Activated T-helper 9 cell treated with anti-CD3 and anti-CD28 coated beads, Interleukin-2, amount 50 U/mL, for 16 hours (primary cell): Measurements from ENCODE around the gene PCSK5.
"Not testable (repeated sequence)": the region's sequence is repeated elsewhere in the genome, so short reads cannot be mapped to it uniquely, and the experiment has no call there.

Source experiments
- DNase-seq: peaks from one replicate; pipeline ENCODE4 v3.0.0-alpha.2; 2020; ENCODE audit warnings: low read depth

The PCSK5 gene

GRCh38 chr9:76249309-76249708, 358.8 kb downstream of the PCSK5 start:
- no peak for DNase-seq

DNA sequence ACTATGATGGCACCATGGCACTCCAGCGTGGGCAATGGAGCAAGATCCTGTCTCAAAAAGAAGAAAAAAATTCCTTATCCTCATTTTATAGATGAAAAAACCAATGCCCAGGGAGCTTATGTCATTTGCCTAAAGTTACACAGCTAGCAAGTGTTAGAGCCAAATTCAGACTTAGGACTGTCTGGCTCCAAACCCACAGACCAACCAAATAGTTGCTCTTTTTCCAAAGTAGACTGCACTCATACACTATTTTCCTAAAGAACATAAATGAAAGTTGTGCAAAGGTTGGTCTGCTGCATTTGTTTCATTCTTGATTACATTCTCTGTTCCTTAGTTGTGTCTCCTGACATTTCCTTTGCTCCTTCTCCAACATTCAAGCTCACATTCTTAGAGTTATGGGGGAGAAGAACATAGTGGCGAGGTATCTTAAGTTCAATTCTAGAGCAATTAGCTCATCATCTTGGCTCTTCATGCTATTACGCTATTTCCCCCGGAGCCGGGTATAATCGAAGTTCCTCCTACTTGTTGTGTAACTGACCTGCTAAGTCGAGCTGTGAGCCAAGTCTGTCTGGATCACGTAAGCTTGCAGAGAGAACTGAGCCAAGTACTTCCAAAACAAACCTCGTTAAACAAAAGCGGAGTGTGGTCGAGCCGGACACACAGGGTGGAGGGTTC, 365.4 kb downstream of the PCSK5 start:
- no peak for DNase-seq

DNA sequence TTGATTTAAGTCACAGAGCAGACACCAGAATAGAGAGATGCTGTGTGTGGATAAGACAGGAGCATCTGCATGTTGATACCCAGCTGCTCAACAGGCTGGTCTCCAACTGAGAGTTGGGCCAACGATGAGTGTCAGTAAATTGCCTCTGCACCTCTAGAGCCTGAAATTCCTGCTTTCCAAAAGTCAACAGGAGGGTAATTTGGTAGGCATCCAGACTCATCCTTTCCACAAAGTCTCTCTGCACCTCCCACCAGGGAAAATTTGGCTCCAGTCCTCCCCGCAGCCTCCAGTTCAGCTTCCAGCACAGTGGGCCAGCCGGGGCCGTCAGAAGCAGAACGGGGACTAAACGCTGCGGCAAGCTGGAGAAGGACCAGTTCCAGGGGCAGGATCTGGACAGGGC, 366.8 kb downstream of the PCSK5 start:
- no peak for DNase-seq

GRCh38 chr9:76266649-76267283, 376.3 kb downstream of the PCSK5 start:
- DNase-seq, result no peak

DNA sequence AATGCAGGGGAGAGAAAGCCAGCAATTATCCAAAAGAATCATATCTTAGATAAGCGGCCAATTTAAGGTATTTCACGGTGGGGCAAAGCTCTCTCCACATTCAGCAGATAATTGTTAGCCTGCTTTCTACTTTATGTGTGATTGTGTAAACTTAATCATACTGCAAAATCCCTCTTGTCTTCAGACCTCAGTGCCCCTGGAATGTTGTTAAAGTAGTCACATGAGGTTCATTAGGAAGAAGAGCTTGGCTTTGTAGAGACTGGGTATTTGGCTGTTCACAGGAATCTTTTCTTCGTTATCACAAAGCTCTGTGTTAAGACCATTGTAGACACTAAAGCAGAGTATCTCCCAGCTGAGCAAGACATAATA, 376.8 kb downstream of the PCSK5 start:
- no peak for DNase-seq

DNA sequence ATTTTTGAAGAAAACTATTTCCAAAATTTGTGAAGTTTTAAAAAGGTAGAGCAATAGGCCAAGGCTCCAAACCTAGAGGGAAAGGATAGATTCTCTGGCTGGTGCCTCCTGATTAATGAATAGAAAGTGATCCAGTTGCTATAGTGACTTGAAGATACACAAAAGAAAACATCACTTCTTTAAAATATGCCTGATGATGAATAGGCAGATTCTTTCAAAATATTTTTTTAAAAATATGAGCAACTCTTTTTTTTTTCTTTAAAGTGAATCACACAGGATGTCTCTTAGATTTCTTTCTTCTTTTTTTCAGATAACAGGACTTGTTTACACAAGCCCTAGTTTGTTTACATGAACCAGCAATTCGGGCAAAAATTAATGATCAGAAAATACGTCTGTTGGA, 379.3 kb downstream of the PCSK5 start:
- DNase-seq, result no peak

- DNase-seq, result no peak
These were observed 381.3 kb downstream of the PCSK5 start for GRCh38 chr9:76271755-76272154.

GRCh38 chr9:76289042-76289441, 398.6 kb downstream of the PCSK5 start:
- no peak for DNase-seq

DNA sequence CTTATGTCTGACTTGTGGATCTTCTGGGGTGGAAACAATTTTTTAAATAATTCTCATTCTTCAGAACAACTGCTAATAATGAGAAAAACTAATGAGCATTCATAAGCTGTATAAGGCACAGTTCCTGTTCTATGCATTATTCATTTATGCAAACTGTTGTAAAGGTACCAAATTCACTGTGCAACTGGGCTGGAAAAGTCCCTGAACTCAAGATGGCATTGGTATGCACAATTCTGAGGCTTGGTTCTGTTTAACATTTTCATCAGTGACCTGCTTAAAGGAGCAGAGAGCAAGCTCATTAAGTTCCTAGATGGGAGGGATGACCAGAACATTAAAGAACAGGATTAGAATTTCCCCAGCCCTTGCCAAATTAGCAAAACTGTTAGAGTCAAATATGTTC, 399.2 kb downstream of the PCSK5 start:
- no peak for DNase-seq

- DNase-seq, result no peak
These were observed 400.1 kb downstream of the PCSK5 start for GRCh38 chr9:76290555-76290954.

DNA sequence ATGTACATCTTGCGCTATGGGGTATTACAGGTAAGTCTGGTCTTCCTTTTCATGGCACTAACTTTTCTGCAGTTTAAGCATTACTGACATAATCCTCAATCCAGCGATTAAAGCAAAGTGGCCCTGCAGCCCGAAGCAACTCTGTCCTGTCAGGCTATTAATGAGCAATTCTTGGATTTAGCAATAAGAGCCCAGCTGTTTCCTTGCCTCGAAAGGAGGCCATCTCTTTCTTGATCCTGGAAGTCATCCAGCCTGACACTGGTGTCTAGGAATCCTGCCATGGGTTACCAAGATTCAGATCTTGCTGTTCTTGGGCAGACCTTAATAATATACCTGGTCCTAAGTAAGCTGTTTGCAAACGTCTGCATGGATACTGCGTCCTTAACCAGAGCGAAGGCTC, 401.8 kb downstream of the PCSK5 start:
- no peak for DNase-seq

- DNase-seq, result no peak
These were observed 402.2 kb downstream of the PCSK5 start for GRCh38 chr9:76292658-76293057.

GRCh38 chr9:76294301-76294700, 403.8 kb downstream of the PCSK5 start:
- no peak for DNase-seq

GRCh38 chr9:76296561-76297310, 406.3 kb downstream of the PCSK5 start:
- DNase-seq, result no peak

- no peak for DNase-seq
These were observed 407.3 kb downstream of the PCSK5 start for GRCh38 chr9:76297721-76298239.

DNA sequence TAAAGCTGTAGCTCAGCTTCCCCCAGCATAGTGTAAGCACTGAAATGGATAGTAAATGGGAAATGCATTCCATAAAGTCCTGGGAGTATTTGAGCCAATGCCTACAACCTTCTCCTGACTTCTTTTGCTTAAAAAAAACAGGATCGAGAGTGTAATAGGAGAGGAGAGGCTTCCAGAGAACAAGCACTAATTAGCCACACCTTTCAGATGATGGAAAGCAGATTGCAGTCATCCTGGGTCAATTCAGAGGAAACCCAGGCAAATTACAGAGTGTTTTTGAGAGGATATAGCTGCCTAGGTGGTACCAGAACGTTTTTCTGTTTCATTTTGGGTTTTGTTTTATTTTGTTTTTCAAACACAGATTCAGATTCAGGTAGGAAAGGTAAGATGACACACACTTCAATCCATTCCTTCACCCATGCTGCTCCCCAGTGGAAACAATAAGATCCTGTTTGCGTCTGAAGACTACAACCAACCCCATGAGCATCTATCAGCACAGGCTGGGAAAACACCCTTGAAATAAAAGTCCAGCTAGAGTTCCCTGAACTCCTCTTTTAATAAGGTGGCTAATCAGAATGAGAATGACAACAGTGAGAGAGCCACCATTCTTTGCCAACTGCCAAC, 408.2 kb downstream of the PCSK5 start:
- no peak for DNase-seq

GRCh38 chr9:76302543-76302942, 412.1 kb downstream of the PCSK5 start:
- DNase-seq, result no peak

DNA sequence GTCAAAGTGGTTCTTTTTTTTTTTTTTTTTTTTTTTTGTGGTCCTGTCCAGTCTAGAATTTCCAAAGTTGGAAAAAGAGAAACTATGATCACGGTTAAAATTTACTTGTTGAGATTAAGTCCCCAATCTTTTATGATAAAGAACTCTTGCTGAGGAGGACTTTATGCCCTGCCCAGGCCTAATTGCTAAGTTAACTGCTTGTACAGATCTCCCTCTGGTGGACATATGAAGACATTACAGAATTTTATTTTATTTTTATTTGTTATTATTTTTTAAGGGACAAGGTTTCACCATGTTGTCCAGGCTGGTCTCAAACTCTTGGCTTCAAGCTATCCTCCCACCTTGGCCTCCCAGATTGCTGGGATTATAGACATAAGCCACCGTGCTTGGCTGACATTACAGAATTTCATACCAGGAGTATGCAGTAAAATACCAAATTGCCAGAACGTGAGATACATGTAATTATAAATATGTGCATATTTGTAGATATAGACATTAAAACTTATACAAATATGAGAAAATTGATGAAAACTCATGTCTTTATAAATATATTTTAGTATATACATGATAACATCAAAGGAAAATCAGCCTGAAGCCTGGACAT, 412.6 kb downstream of the PCSK5 start:
- no peak for DNase-seq

- DNase-seq, result not testable (repeated sequence)
These were observed 416.6 kb downstream of the PCSK5 start for GRCh38 chr9:76307047-76307446.

GRCh38 chr9:76310577-76310976, 420.1 kb downstream of the PCSK5 start:
- DNase-seq, result no peak

GRCh38 chr9:76310991-76311390, 420.5 kb downstream of the PCSK5 start:
- DNase-seq, result no peak

DNA sequence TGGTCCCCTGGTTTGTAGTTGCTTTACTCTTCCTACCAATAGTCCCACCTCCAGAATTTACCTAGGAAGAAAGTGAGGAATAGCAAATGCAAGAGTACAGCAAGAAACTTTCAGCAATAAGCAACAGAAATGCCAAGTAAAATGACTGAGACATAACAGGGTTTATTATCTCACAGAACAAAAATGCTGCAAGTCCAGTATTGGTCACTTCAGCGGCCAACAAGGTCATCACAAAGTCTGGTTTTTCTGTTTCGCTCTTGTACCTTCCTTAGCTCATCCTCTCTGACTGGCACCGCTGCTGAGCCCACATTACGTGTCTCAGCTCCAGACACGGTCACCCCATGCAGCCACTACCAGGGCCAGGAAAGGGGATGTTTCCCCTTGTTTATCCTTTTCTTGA, 421.1 kb downstream of the PCSK5 start:
- DNase-seq, result no peak
